Measurements from ENCODE around the gene FAM180A.

FAM180A gene

DNA sequence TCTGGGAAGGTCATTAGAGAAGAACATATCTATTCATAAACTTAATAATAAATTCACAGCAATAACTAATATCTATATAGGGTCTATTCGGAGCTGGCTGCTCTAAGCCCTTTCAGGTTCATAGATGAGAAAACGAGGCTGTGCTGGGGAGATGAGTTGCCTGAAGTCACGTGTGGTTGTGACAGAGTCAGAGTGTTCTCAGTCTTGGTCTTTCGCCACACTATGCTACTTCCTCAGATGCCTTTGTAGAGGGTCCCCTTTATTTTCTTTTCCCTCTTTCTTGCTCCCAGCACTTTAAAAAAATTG lies 43.7 kb upstream of the FAM180A start:
- DNase-seq (ENCODE audit: low read depth): peak; percentile 62
- H3K4me3 ChIP-seq (ENCODE audit: low read depth, low read length): no peak overlapping the region
- TF ChIP-seq, protein P1, sequence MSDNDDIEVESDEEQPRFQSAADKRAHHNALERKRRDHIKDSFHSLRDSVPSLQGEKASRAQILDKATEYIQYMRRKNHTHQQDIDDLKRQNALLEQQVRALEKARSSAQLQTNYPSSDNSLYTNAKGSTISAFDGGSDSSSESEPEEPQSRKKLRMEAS (IDR thresholded peaks at IDR 0.05; ENCODE audit: low read depth, low read length): peak; percentile 81
- TF ChIP-seq, protein P2, sequence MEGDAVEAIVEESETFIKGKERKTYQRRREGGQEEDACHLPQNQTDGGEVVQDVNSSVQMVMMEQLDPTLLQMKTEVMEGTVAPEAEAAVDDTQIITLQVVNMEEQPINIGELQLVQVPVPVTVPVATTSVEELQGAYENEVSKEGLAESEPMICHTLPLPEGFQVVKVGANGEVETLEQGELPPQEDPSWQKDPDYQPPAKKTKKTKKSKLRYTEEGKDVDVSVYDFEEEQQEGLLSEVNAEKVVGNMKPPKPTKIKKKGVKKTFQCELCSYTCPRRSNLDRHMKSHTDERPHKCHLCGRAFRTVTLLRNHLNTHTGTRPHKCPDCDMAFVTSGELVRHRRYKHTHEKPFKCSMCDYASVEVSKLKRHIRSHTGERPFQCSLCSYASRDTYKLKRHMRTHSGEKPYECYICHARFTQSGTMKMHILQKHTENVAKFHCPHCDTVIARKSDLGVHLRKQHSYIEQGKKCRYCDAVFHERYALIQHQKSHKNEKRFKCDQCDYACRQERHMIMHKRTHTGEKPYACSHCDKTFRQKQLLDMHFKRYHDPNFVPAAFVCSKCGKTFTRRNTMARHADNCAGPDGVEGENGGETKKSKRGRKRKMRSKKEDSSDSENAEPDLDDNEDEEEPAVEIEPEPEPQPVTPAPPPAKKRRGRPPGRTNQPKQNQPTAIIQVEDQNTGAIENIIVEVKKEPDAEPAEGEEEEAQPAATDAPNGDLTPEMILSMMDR (IDR thresholded peaks at IDR 0.05; ENCODE audit: low read depth, low read length): no peak
- TF ChIP-seq POLR2A (IDR thresholded peaks at IDR 0.05; ENCODE audit: extremely low read depth, insufficient read length): no peak

DNA sequence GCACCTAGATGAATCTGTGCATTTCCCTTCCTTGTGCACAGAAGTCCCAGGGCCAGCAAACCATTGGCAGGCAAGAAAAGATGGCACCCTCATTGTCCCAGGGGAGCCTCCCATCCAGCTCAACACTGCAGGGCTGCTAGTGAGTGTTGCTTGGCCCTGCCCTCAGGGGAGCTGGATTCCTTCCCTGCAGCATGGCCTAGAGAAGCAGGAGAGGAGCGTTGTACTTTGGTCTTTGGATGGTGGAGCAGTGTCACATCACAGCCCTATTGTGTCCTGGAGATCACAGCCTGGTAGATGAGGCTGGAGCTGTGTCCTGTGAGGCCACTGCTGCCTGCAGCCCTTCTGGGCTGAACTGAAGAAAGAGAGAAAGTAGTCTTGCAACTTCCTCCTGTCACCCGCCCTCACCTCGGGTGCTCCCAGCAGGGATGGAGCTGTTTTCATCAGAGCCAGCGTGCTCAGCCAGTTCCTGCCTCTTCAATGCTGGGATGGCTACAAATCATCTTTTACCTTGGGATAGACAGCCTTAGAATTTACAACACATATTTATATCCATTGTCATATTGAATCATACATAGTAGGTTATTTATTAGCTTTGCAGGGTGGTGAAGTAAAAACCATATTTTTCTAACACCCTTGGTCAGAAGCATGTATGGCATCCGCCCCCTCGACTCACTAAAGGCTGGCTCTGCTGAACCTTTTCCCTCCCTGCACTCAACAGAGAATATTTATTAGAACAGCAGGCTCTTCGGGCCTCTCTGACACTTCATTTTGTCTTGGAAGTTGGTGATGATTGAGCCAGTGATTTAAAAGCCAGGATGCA lies 43.1 kb upstream of the FAM180A start:
- no peak overlapping the region for H3K4me3 ChIP-seq (ENCODE audit: low read depth, low read length)
- peak; percentile 54 for DNase-seq (ENCODE audit: low read depth)
- TF ChIP-seq MYC (IDR thresholded peaks at IDR 0.05; ENCODE audit: low read depth, low read length) (no peak; the same call in 1 of the 2 replicates), POLR2A (IDR thresholded peaks at IDR 0.05; ENCODE audit: extremely low read depth, insufficient read length) (no peak)
- TF ChIP-seq, protein P1 (IDR thresholded peaks at IDR 0.05; ENCODE audit: low read depth, low read length): no peak
- TF ChIP-seq, protein P2 (IDR thresholded peaks at IDR 0.05; ENCODE audit: low read depth, low read length): no peak

DNA sequence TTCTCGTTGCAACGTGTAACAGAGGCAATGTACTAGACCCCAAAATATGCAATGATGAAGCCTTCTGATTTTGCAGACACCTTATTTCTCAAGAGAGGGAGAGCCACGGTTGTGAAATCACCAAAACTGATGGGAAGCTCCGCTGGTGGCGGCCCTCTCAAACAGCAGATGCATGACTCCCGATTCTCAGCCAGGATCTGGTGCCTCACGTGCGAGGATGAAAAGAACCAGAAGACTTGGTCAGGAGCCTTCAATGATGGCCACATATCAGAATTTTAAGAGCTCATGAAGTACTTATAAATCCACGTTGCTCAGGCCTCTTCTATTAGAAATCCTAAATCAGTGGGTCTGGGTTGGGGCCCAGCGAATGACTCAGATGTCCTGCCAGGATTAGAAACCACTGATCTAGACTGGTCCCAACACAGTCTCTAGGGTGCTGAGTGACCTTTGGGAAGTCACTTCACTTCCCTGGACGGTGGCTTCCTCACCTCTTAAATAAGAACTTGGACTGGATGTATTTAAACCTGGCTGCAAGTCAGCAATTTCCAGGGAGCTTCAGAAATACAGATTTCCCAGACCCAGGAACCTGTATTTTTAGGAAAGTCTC lies 41.9 kb upstream of the FAM180A start:
- DNase-seq (ENCODE audit: low read depth): no peak
- no peak for TF ChIP-seq MYC (IDR thresholded peaks at IDR 0.05; ENCODE audit: low read depth, low read length)
- TF ChIP-seq, protein P2 (IDR thresholded peaks at IDR 0.05; ENCODE audit: low read depth, low read length): no peak
- TF ChIP-seq, protein P1 (IDR thresholded peaks at IDR 0.05; ENCODE audit: low read depth, low read length): no peak
- TF ChIP-seq POLR2A (IDR thresholded peaks at IDR 0.05; ENCODE audit: extremely low read depth, insufficient read length): no peak
- H3K4me3 ChIP-seq (ENCODE audit: low read depth, low read length): no peak overlapping the region

DNA sequence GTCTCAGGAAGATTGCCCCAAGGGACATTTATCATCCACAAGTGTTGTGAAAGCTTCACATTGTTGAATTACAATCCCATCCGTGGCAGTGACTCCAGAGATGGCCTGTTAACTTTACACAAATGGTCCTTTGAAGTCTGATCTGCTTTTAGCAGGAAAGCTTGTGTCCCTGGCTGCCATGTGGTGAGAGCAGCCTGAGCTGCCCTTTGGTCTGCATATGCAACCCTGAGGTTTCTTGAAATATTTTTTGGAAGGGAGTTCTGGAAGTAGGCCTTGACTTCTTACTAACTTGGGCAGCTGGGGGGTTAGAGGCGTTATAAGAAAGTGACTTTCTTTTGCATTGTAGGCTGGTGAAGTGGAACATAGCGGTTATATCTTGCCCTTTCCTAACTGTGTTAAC lies 41.3 kb upstream of the FAM180A start:
- H3K4me3 ChIP-seq (ENCODE audit: low read depth, low read length): no peak overlapping the region
- no peak for DNase-seq (ENCODE audit: low read depth)
- TF ChIP-seq, protein P2 (IDR thresholded peaks at IDR 0.05; ENCODE audit: low read depth, low read length): no peak
- TF ChIP-seq, protein P1 (IDR thresholded peaks at IDR 0.05; ENCODE audit: low read depth, low read length): no peak
- TF ChIP-seq MYC (IDR thresholded peaks at IDR 0.05; ENCODE audit: low read depth, low read length) (no peak), POLR2A (IDR thresholded peaks at IDR 0.05; ENCODE audit: extremely low read depth, insufficient read length) (no peak)

DNA sequence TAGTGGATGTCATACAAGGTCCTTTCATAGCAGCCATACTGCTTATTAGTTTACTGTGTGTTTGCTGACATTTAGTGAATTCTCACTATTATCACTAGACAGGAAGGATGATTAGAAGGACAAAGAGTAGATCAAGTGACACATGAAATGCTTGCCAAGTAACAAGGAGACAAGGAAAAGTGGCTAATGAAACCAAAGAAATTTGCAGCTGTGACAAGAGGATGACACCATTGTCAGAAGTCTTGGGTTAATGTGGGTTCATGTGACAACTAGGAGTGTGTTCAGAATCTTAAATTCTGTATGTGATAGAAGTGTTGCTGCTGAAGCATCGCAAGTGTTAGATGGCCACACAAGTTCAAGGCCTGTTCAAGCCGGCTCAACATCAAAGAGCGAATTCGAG lies 40.8 kb upstream of the FAM180A start:
- TF ChIP-seq MYC (IDR thresholded peaks at IDR 0.05; ENCODE audit: low read depth, low read length) (no peak), POLR2A (IDR thresholded peaks at IDR 0.05; ENCODE audit: extremely low read depth, insufficient read length) (no peak)
- TF ChIP-seq, protein P2 (IDR thresholded peaks at IDR 0.05; ENCODE audit: low read depth, low read length): no peak
- TF ChIP-seq, protein P1 (IDR thresholded peaks at IDR 0.05; ENCODE audit: low read depth, low read length): no peak
- no peak for DNase-seq (ENCODE audit: low read depth)
- no peak overlapping the region for H3K4me3 ChIP-seq (ENCODE audit: low read depth, low read length)
